Epithelial cell of umbilical artery (primary cell): Measurements from ENCODE around the gene DEFB116. TPM values are rescaled to one million over a fixed set of nuclear protein-coding genes. Genes with fewer than 3 reads are reported as not detected.

Source experiments
- total RNA-seq: library from RNA; depleted of rRNA; stranded (reverse); fragments of >200 nt; gene quantifications from 2 replicates; pipeline ENCODE4 v1.2.3, GENCODE V29; 2014

DEFB116 gene
- not detected in 2 replicates for total RNA-seq

GRCh38 chr20:31308535-31309162, at the start of gene DEFB116:
Gene DEFB116, minus strand, starts transcription at chr20:31308585. Its CDS starts 0 bp downstream, at chr20:31308585.

DNA sequence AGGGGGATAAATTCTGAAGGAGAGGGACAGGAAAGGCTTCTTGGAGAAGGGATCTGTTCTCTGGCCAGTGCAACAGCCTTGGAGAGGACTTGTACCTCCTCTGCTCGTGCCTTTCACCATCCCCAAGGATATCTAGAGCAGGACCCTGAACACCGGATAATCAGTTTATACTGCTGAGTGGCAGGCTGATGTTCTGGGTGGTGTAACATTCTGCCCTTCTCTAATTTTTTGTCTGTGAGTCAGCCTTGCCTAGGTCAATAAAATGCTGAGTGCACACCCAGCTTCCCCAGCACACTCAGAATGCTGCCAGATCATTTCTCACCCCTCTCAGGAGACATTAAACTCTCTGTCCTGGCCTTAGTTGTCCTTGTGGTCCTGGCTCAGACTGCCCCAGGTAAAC, 51.0 kb downstream of the DEFB116 start, which contains the start of gene DEFB115:
Gene DEFB115, plus strand, starts transcription at position 301 of the 400 bp plus-strand sequence. Its CDS starts 0 bp downstream, at position 301.

Other genes with a start within 250 kb of the DEFB116 start
- gene DEFB115, start 50.9 kb downstream of the DEFB116 start, total RNA-seq = not detected in 2 replicates
- gene DEFB118, start 60.0 kb upstream of the DEFB116 start, total RNA-seq = not detected in 2 replicates
- gene DEFB119, start 82.0 kb upstream of the DEFB116 start, total RNA-seq = not detected in 2 replicates
- not detected in 2 replicates for gene DEFB121, start 97.6 kb upstream of the DEFB116 start, total RNA-seq
- gene DEFB123, start 132.0 kb upstream of the DEFB116 start, total RNA-seq = not detected in 2 replicates
- not detected in 2 replicates for gene DEFB124, start 166.5 kb upstream of the DEFB116 start, total RNA-seq
- gene REM1, start 166.7 kb upstream of the DEFB116 start, total RNA-seq = not detected in 2 replicates
- gene HM13, start 205.9 kb upstream of the DEFB116 start, total RNA-seq = 42.4 and 47.7 TPM in 2 replicates